DOHH2 (cell line): ENCODE results near the gene ATF7IP2.

Experiments
- CTCF ChIP-seq: fragments of 200-600 bp; sonication (generic); IDR thresholded peaks from one replicate; pipeline ENCODE4 v1.5.1; 2014; ENCODE audit warnings: antibody characterized with exemption, mild to moderate bottlenecking, low read depth, low read length; ENCODE audit not compliant: poor library complexity, severe bottlenecking
- EZH2phosphoT487 ChIP-seq: fragments of 200-600 bp; sonication (generic); IDR thresholded peaks from 2 replicates; pipeline ENCODE4 v1.6.1; 2017; ENCODE audit warnings: borderline replicate concordance, mild to moderate bottlenecking, antibody characterized with exemption, low read length, moderate library complexity, mixed read lengths

GRCh38 chr16:10338426-10338825, 47.4 kb upstream of the ATF7IP2 start:
- no peak for TF ChIP-seq CTCF
- TF ChIP-seq EZH2phosphoT487, result no peak
